DOHH2 (cell line): Measurements from ENCODE around the gene COL4A1.

Experiments
- CTCF ChIP-seq: fragments of 200-600 bp; sonication (generic); IDR thresholded peaks from one replicate; pipeline ENCODE4 v1.5.1; 2014; ENCODE audit warnings: antibody characterized with exemption, mild to moderate bottlenecking, low read depth, low read length; ENCODE audit not compliant: poor library complexity, severe bottlenecking
- EZH2phosphoT487 ChIP-seq: fragments of 200-600 bp; sonication (generic); IDR thresholded peaks from 2 replicates; pipeline ENCODE4 v1.6.1; 2017; ENCODE audit warnings: borderline replicate concordance, mild to moderate bottlenecking, antibody characterized with exemption, low read length, moderate library complexity, mixed read lengths

- TF ChIP-seq CTCF = no peak
- TF ChIP-seq EZH2phosphoT487 = no peak
Measured at GRCh38 chr13:110131424-110131823, 175.5 kb downstream of the COL4A1 start.
